PFSK-1 (cell line): Measurements from ENCODE around the gene SIVA1.

Experiments
- FOXP2 ChIP-seq: optimal IDR thresholded peaks from 2 replicates; pipeline ENCODE3; 2011; ENCODE audit warnings: borderline replicate concordance, control low read depth, inconsistent platforms; ENCODE audit not compliant: insufficient read depth; ENCODE audit errors: extremely low read length, extremely low read depth
- POLR2AphosphoS5 ChIP-seq: IDR thresholded peaks from 2 replicates; pipeline ENCODE4 v1.6.1; 2012; ENCODE audit warnings: low read depth, mild to moderate bottlenecking, control low read depth, low read length, moderate library complexity

GRCh38 chr14:104726600-104727451 lies 26.1 kb upstream of the SIVA1 start:
- TF ChIP-seq POLR2AphosphoS5, result no peak
- TF ChIP-seq FOXP2, result no peak
